ENCODE measurements around the gene DAB2IP.

DNA sequence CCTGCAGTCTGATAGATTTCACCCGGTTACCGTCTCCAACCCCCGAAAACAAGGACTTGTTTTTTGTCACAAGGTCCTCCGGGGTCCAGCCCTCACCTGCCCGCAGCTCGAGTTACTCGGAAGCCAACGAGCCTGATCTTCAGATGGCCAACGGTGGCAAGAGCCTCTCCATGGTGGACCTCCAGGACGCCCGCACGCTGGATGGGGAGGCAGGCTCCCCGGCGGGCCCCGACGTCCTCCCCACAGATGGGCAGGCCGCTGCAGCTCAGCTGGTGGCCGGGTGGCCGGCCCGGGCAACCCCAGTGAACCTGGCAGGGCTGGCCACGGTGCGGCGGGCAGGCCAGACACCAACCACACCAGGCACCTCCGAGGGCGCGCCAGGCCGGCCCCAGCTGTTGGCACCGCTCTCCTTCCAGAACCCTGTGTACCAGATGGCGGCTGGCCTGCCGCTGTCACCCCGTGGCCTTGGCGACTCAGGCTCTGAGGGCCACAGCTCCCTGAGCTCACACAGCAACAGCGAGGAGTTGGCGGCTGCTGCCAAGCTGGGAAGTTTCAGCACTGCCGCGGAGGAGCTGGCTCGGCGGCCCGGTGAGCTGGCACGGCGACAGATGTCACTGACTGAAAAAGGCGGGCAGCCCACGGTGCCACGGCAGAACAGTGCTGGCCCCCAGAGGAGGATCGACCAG is 121.3 kb downstream of the DAB2IP start:
- no peak for TF ChIP-seq POLR2A (IDR thresholded peaks at IDR 0.05)
- TF ChIP-seq, protein P1, sequence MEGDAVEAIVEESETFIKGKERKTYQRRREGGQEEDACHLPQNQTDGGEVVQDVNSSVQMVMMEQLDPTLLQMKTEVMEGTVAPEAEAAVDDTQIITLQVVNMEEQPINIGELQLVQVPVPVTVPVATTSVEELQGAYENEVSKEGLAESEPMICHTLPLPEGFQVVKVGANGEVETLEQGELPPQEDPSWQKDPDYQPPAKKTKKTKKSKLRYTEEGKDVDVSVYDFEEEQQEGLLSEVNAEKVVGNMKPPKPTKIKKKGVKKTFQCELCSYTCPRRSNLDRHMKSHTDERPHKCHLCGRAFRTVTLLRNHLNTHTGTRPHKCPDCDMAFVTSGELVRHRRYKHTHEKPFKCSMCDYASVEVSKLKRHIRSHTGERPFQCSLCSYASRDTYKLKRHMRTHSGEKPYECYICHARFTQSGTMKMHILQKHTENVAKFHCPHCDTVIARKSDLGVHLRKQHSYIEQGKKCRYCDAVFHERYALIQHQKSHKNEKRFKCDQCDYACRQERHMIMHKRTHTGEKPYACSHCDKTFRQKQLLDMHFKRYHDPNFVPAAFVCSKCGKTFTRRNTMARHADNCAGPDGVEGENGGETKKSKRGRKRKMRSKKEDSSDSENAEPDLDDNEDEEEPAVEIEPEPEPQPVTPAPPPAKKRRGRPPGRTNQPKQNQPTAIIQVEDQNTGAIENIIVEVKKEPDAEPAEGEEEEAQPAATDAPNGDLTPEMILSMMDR (IDR thresholded peaks at IDR 0.05): no peak
